Panc1 (cell line): ENCODE measurements around the gene SPA17. TPM values are rescaled to one million over a fixed set of nuclear protein-coding genes. Genes with fewer than 3 reads are reported as not detected.

Source experiments
- ATAC-seq: fragments of 200-7000 bp; cut with Tn5 transposase; 2 replicates; pipeline ENCODE4 v1.9.1; 2020; ENCODE audit warnings: mild to moderate bottlenecking, moderate library complexity
- BruUV-seq: library from RNA; stranded (reverse); fragments of 400-500 nt; replicated peaks from 2 replicates; lab custom pipeline; 2021; lab: Mats Ljungman, UMichigan
- CTCF ChIA-PET: fragments of 300-600 bp; sonication (Branson Sonifier 250); formaldehyde crosslinking; loops from one replicate; lab custom pipeline; 2022; ENCODE audit warnings: antibody characterized with exemption; lab: Charles Lee
- POLR2A ChIA-PET: fragments of 300-600 bp; sonication (Branson Sonifier 250); formaldehyde crosslinking; loops from one replicate; lab custom pipeline; 2022; ENCODE audit warnings: antibody characterized with exemption; lab: Charles Lee
- DNase-seq: peaks from one replicate; pipeline ENCODE4 v3.0.0-alpha.2; 2010; ENCODE audit warnings: low read depth, low spot score
- H3K27ac ChIP-seq: 2 replicates; pipeline ENCODE4 v1.5.1; 2011; ENCODE audit warnings: mild to moderate bottlenecking, low read length, inconsistent platforms
- H3K27me3 ChIP-seq: fragments of 200-500 bp; sonication (Bioruptor generic); 2 replicates; pipeline ENCODE4 v1.6.0; 2014; ENCODE audit warnings: low read length, inconsistent platforms; ENCODE audit not compliant: control insufficient read depth, insufficient read depth
- H3K36me3 ChIP-seq: fragments of 200-500 bp; sonication (Bioruptor generic); 2 replicates; pipeline ENCODE4 v1.5.1; 2014; ENCODE audit warnings: inconsistent platforms, mild to moderate bottlenecking, low read length, moderate library complexity; ENCODE audit not compliant: control insufficient read depth, insufficient read depth
- H3K4me1 ChIP-seq: 2 replicates; pipeline ENCODE4 v1.5.1; 2011; ENCODE audit warnings: inconsistent platforms, mild to moderate bottlenecking, low read length, moderate library complexity; ENCODE audit not compliant: control insufficient read depth, insufficient read depth
- H3K4me3 ChIP-seq, 2 experiments: 2 replicates each; pipeline ENCODE4 v1.5.1; 2011 to 2012; ENCODE audit warnings: low read depth in 2 of 2, low read length in 2 of 2, mild to moderate bottlenecking in 2 of 2, inconsistent platforms in 1 of 2, moderate library complexity in 1 of 2
- H3K9me3 ChIP-seq: fragments of 200-500 bp; sonication (Bioruptor generic); 2 replicates; pipeline ENCODE4 v1.5.1; 2014; ENCODE audit warnings: low read depth, mild to moderate bottlenecking, inconsistent platforms, low read length, moderate library complexity; ENCODE audit not compliant: control insufficient read depth, insufficient read depth
- CTCF ChIP-seq: fragments of 450-650 bp; IDR thresholded peaks from 2 replicates; pipeline ENCODE4 v1.5.1; 2017; ENCODE audit warnings: mild to moderate bottlenecking
- POLR2AphosphoS5 ChIP-seq: IDR thresholded peaks from 2 replicates; pipeline ENCODE4 v1.6.1; 2012; ENCODE audit warnings: mild to moderate bottlenecking, low read depth, low read length, moderate library complexity
- REST ChIP-seq, 2 experiments: IDR thresholded peaks; 2 replicates each; pipeline ENCODE4 v1.6.1; 2011 to 2012; ENCODE audit warnings: low read depth in 2 of 2, control low read depth in 1 of 2, low read length in 1 of 2, mild to moderate bottlenecking in 1 of 2, moderate library complexity in 1 of 2; ENCODE audit not compliant: insufficient read depth in 1 of 2
- SIN3A ChIP-seq: IDR thresholded peaks from 2 replicates; pipeline ENCODE4 v1.6.1; 2012; ENCODE audit warnings: low read depth, mild to moderate bottlenecking, low read length, moderate library complexity, borderline replicate concordance; ENCODE audit not compliant: insufficient read depth
- TCF7L2 ChIP-seq: IDR thresholded peaks from 2 replicates; pipeline ENCODE4 v1.6.1; 2011; ENCODE audit warnings: mild to moderate bottlenecking, low read depth, low read length, inconsistent platforms
- in situ Hi-C: cut with HindIII; loops from 2 replicates; pipeline ENCODE4 v1.10.0; 2016; ENCODE audit warnings: low sequenced_read_pairs, low pct_unique_long_range_greater_than_20kb
- intact Hi-C: fragments of 100-400 bp; cut with micrococcal nuclease; formaldehyde crosslinking; loops from one replicate; pipeline ENCODE4 v1.10.0; 2022; ENCODE audit not compliant: unreplicated experiment
- total RNA-seq: library from RNA; stranded (reverse); gene quantifications from one replicate; pipeline ENCODE4 v1.2.1, GENCODE V29; 2021; ENCODE audit not compliant: unreplicated experiment

SPA17 gene
- total RNA-seq, 1 experiment from 2014 or later: 10.1 TPM

GRCh38 chr11:124740277-124740882, 66.7 kb downstream of the SPA17 start:
- POLR2A ChIA-PET: interaction anchor here (1.0 kb wide), 1 partner anchor 66 kb away, joined by 3 read pairs; the partner anchor contains the start of genes SIAE and SPA17
- Histone ChIP-seq H3K36me3 (no peaks in the 10 kb centered on the region), H3K9me3 (no peaks in the 10 kb centered on the region), H3K4me1 (peaks cover 5% of the 10 kb centered on the region), H3K4me3 (peak overlapping the region; percentile 52 to 67), H3K27me3 (peaks cover 44% of the 10 kb centered on the region), H3K27ac (no peak overlapping the region)
- no TSS peak for BruUV-seq
- no peak for DNase-seq
- CTCF ChIA-PET: interaction anchor here (1.4 kb wide), 1 partner anchor 22 kb away, joined by 3 read pairs; no protein-coding TSS in a partner anchor
- ATAC-seq: peak; percentile 69
- intact Hi-C loops (no loop called here), in situ Hi-C loops (no loop called here)
- TF ChIP-seq SIN3A (no peak), CTCF (peak; percentile 61; the same call in 1 of the 2 replicates)

- TF ChIP-seq REST (IDR thresholded peaks at IDR 0.05; ENCODE audit: insufficient read depth in 1 of 2, low read depth in 2 of 2, low read length in 1 of 2): no peak
- ChIA-PET CTCF (no interaction called here), POLR2A (no interaction called here)
- BruUV-seq: no TSS peak
- no peak for DNase-seq
- ATAC-seq: no peak
- no peaks in the 10 kb centered on the region for H3K9me3 ChIP-seq
- peaks cover 41% of the 10 kb centered on the region for H3K27me3 ChIP-seq
- H3K4me3 ChIP-seq: no peak overlapping the region
- no peak overlapping the region for H3K27ac ChIP-seq
- intact Hi-C loops: no loop called here
- no peaks in the 10 kb centered on the region for H3K36me3 ChIP-seq
- peaks cover 9% of the 10 kb centered on the region for H3K4me1 ChIP-seq
- in situ Hi-C loops: no loop called here
Measured at GRCh38 chr11:124742555-124742954, 68.9 kb downstream of the SPA17 start.

- DNase-seq: no peak
- in situ Hi-C loops (no loop called here), intact Hi-C loops (no loop called here)
- H3K4me3 ChIP-seq: no peak overlapping the region
- H3K9me3 ChIP-seq: no peaks in the 10 kb centered on the region
- TF ChIP-seq POLR2AphosphoS5 (no peak), TCF7L2 (no peak), CTCF (no peak), REST (IDR thresholded peaks at IDR 0.05; ENCODE audit: insufficient read depth in 1 of 2, low read depth in 2 of 2, low read length in 1 of 2) (no peak), SIN3A (no peak)
- no peak overlapping the region for H3K27ac ChIP-seq
- H3K4me1 ChIP-seq: peaks cover 9% of the 10 kb centered on the region
- H3K27me3 ChIP-seq: peaks cover 41% of the 10 kb centered on the region
- no peaks in the 10 kb centered on the region for H3K36me3 ChIP-seq
- ChIA-PET POLR2A (no interaction called here), CTCF (no interaction called here)
- no peak for ATAC-seq
- BruUV-seq: no TSS peak
Measured at GRCh38 chr11:124743050-124743449, 69.3 kb downstream of the SPA17 start.
